GM12892 (cell line): Measurements from ENCODE around the gene B4GALT3.

ENCODE experiments used
- POLR2A ChIP-seq: IDR thresholded peaks from 2 replicates; pipeline ENCODE4 v1.6.1; 2011; ENCODE audit warnings: low read depth, low read length, control low read depth
- POLR2AphosphoS5 ChIP-seq: IDR thresholded peaks from 2 replicates; pipeline ENCODE4 v1.6.1; 2011; ENCODE audit warnings: low read depth, low read length, control low read depth
- TAF1 ChIP-seq: IDR thresholded peaks from 2 replicates; pipeline ENCODE4 v1.6.1; 2011; ENCODE audit warnings: low read depth, mild to moderate bottlenecking, control low read depth, low read length, borderline replicate concordance

DNA sequence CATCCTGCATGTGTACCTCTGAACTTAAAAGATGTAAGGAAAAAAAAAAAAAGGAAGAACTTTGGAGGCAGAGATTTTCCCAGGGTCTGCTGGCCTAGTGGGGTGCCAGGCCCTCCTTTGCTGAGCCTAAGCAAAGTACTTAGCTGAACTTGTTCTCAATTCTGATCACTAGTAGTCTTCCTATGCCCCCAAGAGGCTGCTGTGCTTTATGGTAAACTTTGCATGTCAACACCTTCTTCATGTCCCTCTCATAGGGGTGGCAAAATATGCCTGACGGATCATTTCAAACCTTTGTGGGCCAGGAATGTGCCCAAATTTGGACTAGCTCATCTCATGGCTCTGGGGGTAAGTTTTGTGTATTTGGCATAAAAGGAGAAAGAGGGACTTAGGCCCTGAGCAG lies 19.4 kb downstream of the B4GALT3 start:
- TF ChIP-seq TAF1: no peak
- no peak for TF ChIP-seq POLR2A
- TF ChIP-seq POLR2AphosphoS5: no peak
